KMS-11 (cell line): ENCODE data around the gene CYP26B1.

Experiments used
- H2AFZ ChIP-seq: fragments of 200-600 bp; sonication (generic); 2 replicates; pipeline ENCODE4 v1.6.1; 2016; ENCODE audit warnings: antibody characterized with exemption, mixed run types, low read depth
- H3K27ac ChIP-seq: fragments of 200-600 bp; sonication (generic); 2 replicates; pipeline ENCODE4 v1.6.1; 2016; ENCODE audit warnings: mild to moderate bottlenecking, mixed run types
- H3K27me3 ChIP-seq: fragments of 200-600 bp; sonication (generic); 2 replicates; pipeline ENCODE4 v1.6.1; 2017; ENCODE audit warnings: mild to moderate bottlenecking, low read depth, mixed run types, moderate library complexity; ENCODE audit not compliant: insufficient read depth
- H3K36me3 ChIP-seq: fragments of 200-600 bp; sonication (generic); 2 replicates; pipeline ENCODE4 v1.6.1; 2017; ENCODE audit warnings: mild to moderate bottlenecking, mixed run types; ENCODE audit not compliant: insufficient read depth
- H3K4me1 ChIP-seq: fragments of 200-600 bp; sonication (generic); 2 replicates; pipeline ENCODE4 v1.6.1; 2016; ENCODE audit warnings: mild to moderate bottlenecking, low read depth, mixed run types; ENCODE audit not compliant: poor library complexity, severe bottlenecking
- H3K4me2 ChIP-seq: fragments of 200-600 bp; sonication (generic); 2 replicates; pipeline ENCODE4 v1.7.0; 2016; ENCODE audit warnings: mild to moderate bottlenecking, mixed run types
- H3K4me3 ChIP-seq: fragments of 200-600 bp; sonication (generic); IDR thresholded peaks from 2 replicates; pipeline ENCODE4 v1.6.1; 2017; ENCODE audit warnings: low read depth, low read length, mixed read lengths; ENCODE audit not compliant: insufficient read depth
- H3K79me2 ChIP-seq: fragments of 200-600 bp; sonication (generic); 2 replicates; pipeline ENCODE4 v1.6.1; 2016; ENCODE audit warnings: low read depth, mixed run types; ENCODE audit not compliant: insufficient read depth
- H3K9ac ChIP-seq: fragments of 200-600 bp; sonication (generic); 2 replicates; pipeline ENCODE4 v1.6.1; 2016; ENCODE audit warnings: mild to moderate bottlenecking, mixed run types
- H4K20me1 ChIP-seq: fragments of 200-600 bp; sonication (generic); 2 replicates; pipeline ENCODE4 v1.6.1; 2016; ENCODE audit warnings: mild to moderate bottlenecking, mixed run types; ENCODE audit not compliant: insufficient read depth
- TF ChIP-seq, protein P1 (sequence below): fragments of 200-600 bp; sonication (generic); conservative IDR thresholded peaks from 2 replicates; pipeline ENCODE4 v1.6.1; 2017; ENCODE audit warnings: low read depth, mild to moderate bottlenecking, antibody characterized with exemption, low read length, moderate library complexity, mixed read lengths

The CYP26B1 gene

GRCh38 chr2:72178551-72178950 lies 30.9 kb upstream of the CYP26B1 start:
- no peaks in the 10 kb centered on the region for H3K27me3 ChIP-seq
- H2AFZ ChIP-seq = no peak overlapping the region
- H3K9ac ChIP-seq = no peak overlapping the region
- no peaks in the 10 kb centered on the region for H3K36me3 ChIP-seq
- no peak overlapping the region for H3K4me3 ChIP-seq
- TF ChIP-seq, protein P1, sequence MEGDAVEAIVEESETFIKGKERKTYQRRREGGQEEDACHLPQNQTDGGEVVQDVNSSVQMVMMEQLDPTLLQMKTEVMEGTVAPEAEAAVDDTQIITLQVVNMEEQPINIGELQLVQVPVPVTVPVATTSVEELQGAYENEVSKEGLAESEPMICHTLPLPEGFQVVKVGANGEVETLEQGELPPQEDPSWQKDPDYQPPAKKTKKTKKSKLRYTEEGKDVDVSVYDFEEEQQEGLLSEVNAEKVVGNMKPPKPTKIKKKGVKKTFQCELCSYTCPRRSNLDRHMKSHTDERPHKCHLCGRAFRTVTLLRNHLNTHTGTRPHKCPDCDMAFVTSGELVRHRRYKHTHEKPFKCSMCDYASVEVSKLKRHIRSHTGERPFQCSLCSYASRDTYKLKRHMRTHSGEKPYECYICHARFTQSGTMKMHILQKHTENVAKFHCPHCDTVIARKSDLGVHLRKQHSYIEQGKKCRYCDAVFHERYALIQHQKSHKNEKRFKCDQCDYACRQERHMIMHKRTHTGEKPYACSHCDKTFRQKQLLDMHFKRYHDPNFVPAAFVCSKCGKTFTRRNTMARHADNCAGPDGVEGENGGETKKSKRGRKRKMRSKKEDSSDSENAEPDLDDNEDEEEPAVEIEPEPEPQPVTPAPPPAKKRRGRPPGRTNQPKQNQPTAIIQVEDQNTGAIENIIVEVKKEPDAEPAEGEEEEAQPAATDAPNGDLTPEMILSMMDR = no peak
- no peak overlapping the region for H3K27ac ChIP-seq
- H4K20me1 ChIP-seq = no peaks in the 10 kb centered on the region
- H3K4me2 ChIP-seq = no peak overlapping the region
- H3K4me1 ChIP-seq = no peaks in the 10 kb centered on the region
- no peaks in the 10 kb centered on the region for H3K79me2 ChIP-seq

- Histone ChIP-seq H3K4me1 (no peaks in the 10 kb centered on the region), H3K79me2 (no peaks in the 10 kb centered on the region), H3K27me3 (no peaks in the 10 kb centered on the region), H3K4me3 (no peak overlapping the region), H2AFZ (no peak overlapping the region), H3K9ac (no peak overlapping the region), H3K36me3 (no peaks in the 10 kb centered on the region), H4K20me1 (no peaks in the 10 kb centered on the region), H3K4me2 (no peak overlapping the region), H3K27ac (no peak overlapping the region)
- TF ChIP-seq, protein P1 = no peak
These were observed 28.6 kb upstream of the CYP26B1 start for GRCh38 chr2:72176281-72176680.

- H2AFZ ChIP-seq = no peak overlapping the region
- H3K79me2 ChIP-seq = no peaks in the 10 kb centered on the region
- H3K4me3 ChIP-seq = no peak overlapping the region
- TF ChIP-seq, protein P1 = no peak
- H4K20me1 ChIP-seq = no peaks in the 10 kb centered on the region
- H3K27ac ChIP-seq = no peak overlapping the region
- H3K27me3 ChIP-seq = no peaks in the 10 kb centered on the region
- no peaks in the 10 kb centered on the region for H3K36me3 ChIP-seq
- no peak overlapping the region for H3K4me2 ChIP-seq
- no peak overlapping the region for H3K9ac ChIP-seq
- H3K4me1 ChIP-seq = no peaks in the 10 kb centered on the region
These were observed 28.0 kb upstream of the CYP26B1 start for GRCh38 chr2:72175636-72176035.

DNA sequence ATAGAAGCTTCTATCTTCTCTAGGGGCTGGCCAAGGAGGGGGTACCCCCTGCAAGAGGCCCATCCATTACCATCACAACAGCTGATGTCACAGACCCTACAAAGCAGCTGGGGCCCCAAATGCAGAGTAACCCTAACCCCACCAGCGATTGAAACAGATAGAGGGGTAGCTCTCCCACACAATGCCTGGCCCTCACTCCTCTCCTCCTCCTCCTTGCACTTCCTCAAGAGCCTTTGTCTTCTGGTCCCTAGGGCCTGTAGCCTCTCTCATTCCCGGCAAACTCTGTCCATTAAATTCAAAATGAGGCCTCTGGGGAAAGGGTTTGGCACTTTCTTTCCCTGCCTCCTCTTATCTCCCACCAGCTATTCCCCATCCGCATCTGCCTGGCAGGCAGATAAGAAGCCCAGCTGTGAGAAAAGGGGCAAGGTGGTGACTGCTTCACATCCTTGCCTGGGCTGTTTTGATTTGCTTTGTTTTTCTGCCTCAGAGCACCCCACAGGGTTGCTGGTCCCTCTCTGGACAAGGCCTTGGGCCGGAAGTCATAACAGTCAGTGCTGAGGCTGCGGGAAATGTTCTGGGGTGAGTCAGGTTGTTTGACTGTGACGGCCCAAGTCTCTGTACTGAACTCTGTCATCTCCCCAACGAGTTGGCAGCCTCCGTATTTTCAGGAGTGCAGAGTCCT lies 26.1 kb upstream of the CYP26B1 start:
- Histone ChIP-seq H3K4me2 (no peak overlapping the region), H3K4me3 (no peak overlapping the region), H3K79me2 (no peaks in the 10 kb centered on the region), H3K9ac (no peak overlapping the region), H4K20me1 (no peaks in the 10 kb centered on the region), H3K36me3 (no peaks in the 10 kb centered on the region), H3K27ac (no peak overlapping the region), H3K27me3 (no peaks in the 10 kb centered on the region), H3K4me1 (no peaks in the 10 kb centered on the region), H2AFZ (no peak overlapping the region)
- TF ChIP-seq, protein P1 = no peak
